Breast epithelium (tissue), 4 donors: ENCODE measurements around the gene COPE. TPM values are rescaled to one million over a fixed set of nuclear protein-coding genes. Genes with fewer than 3 reads are reported as not detected.

ENCODE experiments used
- DNase-seq, 2 donors: peaks; one replicate each; pipeline ENCODE4 v3.0.0-alpha.2; 2019; ENCODE audit warnings: low spot score in 2 of 2
- H3K27ac ChIP-seq, 2 donors: fragments of 200-600 bp; sonication (generic) in 1 of 2; one replicate each; pipeline ENCODE4 v1.5.1; 2016 to 2019; ENCODE audit warnings: mild to moderate bottlenecking in 1 of 2
- H3K27me3 ChIP-seq, 2 donors: fragments of 200-600 bp; sonication (generic) in 1 of 2; one replicate each; pipeline versions ENCODE4 v1.5.1 to v1.6.0; 2017 to 2019; ENCODE audit warnings: control low read depth in 1 of 2, mild to moderate bottlenecking in 1 of 2
- H3K36me3 ChIP-seq: fragments of 200-600 bp; one replicate; pipeline ENCODE4 v1.5.1; 2019
- H3K4me1 ChIP-seq, 2 donors: fragments of 200-600 bp; sonication (generic); one replicate each; pipeline ENCODE4 v1.5.1; 2016 to 2019; ENCODE audit warnings: control low read depth in 1 of 2
- H3K4me3 ChIP-seq, 3 donors: fragments of 200-600 bp; sonication (generic); 1 replicate in 2 of 3; 2 replicates in 1 of 3; pipeline ENCODE4 v1.5.1; 2016 to 2019; ENCODE audit warnings: mild to moderate bottlenecking in 3 of 3, moderate library complexity in 2 of 3
- H3K9me3 ChIP-seq, 2 donors: fragments of 200-600 bp; sonication (generic) in 1 of 2; one replicate each; pipeline ENCODE4 v1.5.1; 2016 to 2019; ENCODE audit warnings: control low read depth in 1 of 2
- POLR2A ChIP-seq: fragments of 450-650 bp; IDR thresholded peaks from one replicate; pipeline ENCODE4 v1.6.1; 2016; ENCODE audit warnings: antibody characterized with exemption, mild to moderate bottlenecking, moderate library complexity
- POLR2AphosphoS5 ChIP-seq, 3 donors: sonication (generic); formaldehyde crosslinking; IDR thresholded peaks; one replicate each; pipeline ENCODE4 v1.6.1; 2017; ENCODE audit warnings: antibody characterized with exemption in 3 of 3
- intact Hi-C: fragments of 100-400 bp; cut with DNase I; formaldehyde crosslinking; loops from one replicate; pipeline ENCODE4 v1.15.1; 2023; ENCODE audit warnings: low total_unique reads
- total RNA-seq, 3 donors: library from RNA; depleted of rRNA; stranded (reverse); fragments of >200 nt; gene quantifications; one replicate each; pipeline ENCODE4 v1.1.0, GENCODE V29; 2016
- TF ChIP-seq, protein P1 (sequence below), 3 donors: fragments of 450-650 bp; IDR thresholded peaks; one replicate each; pipeline ENCODE4 v1.5.1; 2016 to 2017; ENCODE audit warnings: antibody characterized with exemption in 3 of 3, mild to moderate bottlenecking in 3 of 3, moderate library complexity in 3 of 3

Gene COPE
- total RNA-seq, 3 donors from 2014 or later, result 144 to 204 (median 190) TPM

GRCh38 chr19:18878058-18878797 lies 41.0 kb downstream of the COPE start:
- no peak for DNase-seq
- Histone ChIP-seq H3K36me3 (no peaks in the 10 kb centered on the region), H3K27ac (no peak overlapping the region), H3K9me3 (no peaks in the 10 kb centered on the region), H3K4me3 (no peak overlapping the region), H3K27me3 (no peaks in the 10 kb centered on the region), H3K4me1 (no peaks in the 10 kb centered on the region)
- intact Hi-C loops, result loop anchor here (1.0 kb wide), 1 partner anchor 45 kb away; no protein-coding TSS in a partner anchor
- TF ChIP-seq, protein P1, sequence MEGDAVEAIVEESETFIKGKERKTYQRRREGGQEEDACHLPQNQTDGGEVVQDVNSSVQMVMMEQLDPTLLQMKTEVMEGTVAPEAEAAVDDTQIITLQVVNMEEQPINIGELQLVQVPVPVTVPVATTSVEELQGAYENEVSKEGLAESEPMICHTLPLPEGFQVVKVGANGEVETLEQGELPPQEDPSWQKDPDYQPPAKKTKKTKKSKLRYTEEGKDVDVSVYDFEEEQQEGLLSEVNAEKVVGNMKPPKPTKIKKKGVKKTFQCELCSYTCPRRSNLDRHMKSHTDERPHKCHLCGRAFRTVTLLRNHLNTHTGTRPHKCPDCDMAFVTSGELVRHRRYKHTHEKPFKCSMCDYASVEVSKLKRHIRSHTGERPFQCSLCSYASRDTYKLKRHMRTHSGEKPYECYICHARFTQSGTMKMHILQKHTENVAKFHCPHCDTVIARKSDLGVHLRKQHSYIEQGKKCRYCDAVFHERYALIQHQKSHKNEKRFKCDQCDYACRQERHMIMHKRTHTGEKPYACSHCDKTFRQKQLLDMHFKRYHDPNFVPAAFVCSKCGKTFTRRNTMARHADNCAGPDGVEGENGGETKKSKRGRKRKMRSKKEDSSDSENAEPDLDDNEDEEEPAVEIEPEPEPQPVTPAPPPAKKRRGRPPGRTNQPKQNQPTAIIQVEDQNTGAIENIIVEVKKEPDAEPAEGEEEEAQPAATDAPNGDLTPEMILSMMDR (IDR thresholded peaks at IDR 0.05), result no peak
- no peak for TF ChIP-seq POLR2AphosphoS5 (IDR thresholded peaks at IDR 0.05)
- no peak for TF ChIP-seq POLR2A

DNA sequence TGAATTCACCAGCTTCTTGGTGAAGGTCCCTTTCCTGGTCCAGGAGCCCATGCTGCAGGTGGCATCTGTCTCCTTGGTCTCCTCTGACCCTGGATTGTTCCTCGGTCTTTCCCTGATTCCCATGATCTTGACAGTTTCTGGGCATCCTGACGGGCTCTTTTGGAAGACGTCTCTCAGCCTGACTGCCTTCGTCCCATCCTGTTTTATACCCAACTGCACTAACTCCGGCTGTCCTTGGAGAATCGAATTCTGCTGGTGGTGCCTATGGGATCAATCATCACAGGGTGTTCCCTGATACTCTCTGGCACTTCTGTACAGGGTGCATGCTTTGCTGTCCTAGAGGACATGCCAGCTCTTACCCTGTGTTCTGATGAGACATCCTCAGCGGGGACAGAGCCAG lies 42.3 kb downstream of the COPE start:
- Histone ChIP-seq H3K27me3 (no peaks in the 10 kb centered on the region), H3K27ac (no peak overlapping the region), H3K4me1 (no peaks in the 10 kb centered on the region), H3K4me3 (no peak overlapping the region), H3K9me3 (no peaks in the 10 kb centered on the region), H3K36me3 (no peaks in the 10 kb centered on the region)
- DNase-seq, result no peak
- intact Hi-C loops, result no loop called here
- TF ChIP-seq POLR2AphosphoS5 (IDR thresholded peaks at IDR 0.05) (no peak), POLR2A (no peak)
- TF ChIP-seq, protein P1 (IDR thresholded peaks at IDR 0.05), result no peak

DNA sequence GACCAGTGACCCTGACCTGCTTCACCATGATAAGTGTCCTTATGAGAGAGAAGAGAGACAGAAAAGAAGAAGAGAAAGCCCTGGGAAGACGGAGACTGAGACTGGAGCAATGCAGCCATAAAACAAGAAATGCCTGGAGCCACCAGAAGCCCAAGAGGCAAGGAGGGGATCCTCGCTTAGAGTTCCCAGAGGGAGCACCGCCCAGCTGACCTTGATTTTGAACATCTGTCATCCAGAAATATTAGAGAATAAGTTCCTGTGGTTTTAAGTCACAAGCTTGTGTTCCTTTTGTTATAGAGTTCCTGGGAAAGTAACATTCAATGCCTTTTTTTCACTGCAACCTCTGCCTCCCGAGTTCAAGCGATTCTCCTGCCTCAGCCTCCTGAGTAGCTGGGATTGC lies 43.5 kb downstream of the COPE start:
- intact Hi-C loops, result no loop called here
- Histone ChIP-seq H3K36me3 (no peaks in the 10 kb centered on the region), H3K4me3 (no peak overlapping the region), H3K27me3 (no peaks in the 10 kb centered on the region), H3K27ac (no peak overlapping the region), H3K9me3 (no peaks in the 10 kb centered on the region), H3K4me1 (no peaks in the 10 kb centered on the region)
- no peak for TF ChIP-seq POLR2A
- TF ChIP-seq, protein P1 (IDR thresholded peaks at IDR 0.05), result no peak
- TF ChIP-seq POLR2AphosphoS5 (IDR thresholded peaks at IDR 0.05), result no peak
- no peak for DNase-seq

GRCh38 chr19:18871543-18871942 lies 47.6 kb downstream of the COPE start:
- TF ChIP-seq POLR2A (no peak), POLR2AphosphoS5 (IDR thresholded peaks at IDR 0.05) (no peak)
- TF ChIP-seq, protein P1 (IDR thresholded peaks at IDR 0.05), result no peak
- no peak for DNase-seq
- no peaks in the 10 kb centered on the region for H3K36me3 ChIP-seq
- H3K9me3 ChIP-seq, result no peaks in the 10 kb centered on the region
- no peak overlapping the region for H3K27ac ChIP-seq
- no peaks in the 10 kb centered on the region for H3K27me3 ChIP-seq
- no peak overlapping the region for H3K4me3 ChIP-seq
- intact Hi-C loops, result no loop called here
- no peaks in the 10 kb centered on the region for H3K4me1 ChIP-seq

GRCh38 chr19:18870531-18871172 lies 48.5 kb downstream of the COPE start:
- H3K36me3 ChIP-seq, result no peaks in the 10 kb centered on the region
- no peak for DNase-seq
- TF ChIP-seq, protein P1 (IDR thresholded peaks at IDR 0.05), result no peak
- TF ChIP-seq POLR2AphosphoS5 (IDR thresholded peaks at IDR 0.05), result no peak
- no peak for TF ChIP-seq POLR2A
- H3K27ac ChIP-seq, result no peak overlapping the region
- H3K9me3 ChIP-seq, result no peaks in the 10 kb centered on the region
- no peak overlapping the region for H3K4me3 ChIP-seq
- intact Hi-C loops, result no loop called here
- no peaks in the 10 kb centered on the region for H3K4me1 ChIP-seq
- no peaks in the 10 kb centered on the region for H3K27me3 ChIP-seq
